Large intestine (tissue), 3 donors: ENCODE results near the gene IGF2BP2. TPM values are rescaled to one million over a fixed set of nuclear protein-coding genes. Genes with fewer than 3 reads are reported as not detected.
A peak's percentile ranks its signal among the peaks of the same experiment; 100 is the strongest.

Source experiments
- DNase-seq, 2 donors: peaks; one replicate each; pipeline versions ENCODE4 v3.0.0 to v3.0.0-alpha.2; 2013
- H3K27ac ChIP-seq: one replicate; pipeline ENCODE4 v1.5.1; 2013; ENCODE audit warnings: low read length
- H3K27me3 ChIP-seq: 2 replicates; pipeline ENCODE4 v1.6.1; 2013; ENCODE audit warnings: low read length; ENCODE audit not compliant: control insufficient read depth, insufficient read depth
- H3K36me3 ChIP-seq: 2 replicates; pipeline ENCODE4 v1.6.1; 2013; ENCODE audit warnings: low read length; ENCODE audit not compliant: control insufficient read depth, insufficient read depth
- H3K4me1 ChIP-seq: one replicate; pipeline ENCODE4 v1.6.1; 2013; ENCODE audit warnings: low read length; ENCODE audit not compliant: control insufficient read depth, insufficient read depth
- H3K4me3 ChIP-seq: one replicate; pipeline ENCODE4 v1.5.1; 2013; ENCODE audit warnings: low read length
- H3K9me3 ChIP-seq: one replicate; pipeline ENCODE4 v1.6.1; 2013; ENCODE audit warnings: mild to moderate bottlenecking, low read depth, low read length, moderate library complexity; ENCODE audit not compliant: control insufficient read depth
- WGBS: methylation state at CpG from one replicate; pipeline ENCODE4 v1.1.5; 2013; ENCODE audit warnings: low lambda C conversion rate; ENCODE audit not compliant: insufficient coverage; 5-methylcytosine and 5-hydroxymethylcytosine counted together
- polyA plus RNA-seq: library from polyadenylated mRNA; unstranded; fragments of 120-200 nt; gene quantifications from one replicate; pipeline ENCODE4 v1.2.1, GENCODE V29; 2013

The IGF2BP2 gene
- polyA plus RNA-seq, 1 donor, result 87.7 TPM

DNA sequence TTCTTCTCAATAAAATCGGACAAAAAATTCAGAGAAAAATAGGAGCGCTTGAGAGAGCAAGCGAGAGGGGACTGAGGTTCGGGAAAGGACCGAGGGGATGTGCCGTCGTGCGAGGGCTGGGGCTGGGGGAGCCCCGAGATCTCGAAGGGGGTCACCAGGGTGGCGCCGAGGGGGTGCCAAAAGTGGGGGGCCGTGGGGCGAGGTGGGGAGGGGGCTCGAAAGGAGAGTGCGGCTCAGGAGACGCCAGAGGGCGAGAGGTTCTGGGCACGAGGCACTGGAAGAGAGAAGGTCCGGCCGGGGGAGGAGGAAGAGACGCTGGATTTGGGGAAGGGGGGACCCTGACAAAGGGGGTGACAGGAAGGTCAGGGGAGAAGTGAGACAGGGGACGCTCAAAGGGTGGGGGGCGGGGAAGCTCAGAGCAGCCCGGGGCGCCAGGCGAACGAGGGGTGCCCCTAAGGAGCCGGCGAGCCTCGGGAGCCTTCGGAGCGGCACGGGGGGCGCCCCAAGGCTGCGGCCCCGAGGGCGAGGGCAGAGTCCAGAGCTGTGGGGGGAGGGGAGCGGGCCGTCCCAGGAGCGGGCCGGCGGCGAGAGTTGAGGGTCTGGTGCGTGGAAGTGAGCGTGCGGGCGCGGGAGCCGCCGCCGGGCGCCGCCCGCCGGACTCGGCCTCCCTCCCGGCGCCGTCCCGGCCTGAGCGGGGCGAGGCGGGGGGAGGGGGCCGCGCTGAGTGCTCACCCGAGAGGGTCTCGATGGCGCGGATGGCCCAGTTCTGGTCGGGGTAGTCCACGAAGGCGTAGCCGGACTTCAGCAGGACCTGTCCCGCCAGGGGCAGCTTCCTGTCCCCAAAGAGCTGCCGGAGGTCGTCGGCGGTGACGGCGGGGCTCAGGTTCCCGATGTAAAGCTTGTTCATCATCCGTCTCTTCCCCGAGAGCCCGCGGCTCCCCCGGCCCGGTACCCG is 514 bp downstream of the IGF2BP2 start:
- peak overlapping the region; percentile 98 for H3K4me3 ChIP-seq
- H3K27ac ChIP-seq, result peak overlapping the region; percentile 99
- DNase-seq, result peak; percentile 57 to 84
- 0% methylated on average over 1 of the region's 89 CpGs for WGBS
- H3K9me3 ChIP-seq, result no peaks in the 10 kb centered on the region
- peaks cover 8% of the 10 kb centered on the region for H3K36me3 ChIP-seq
- peaks cover 9% of the 10 kb centered on the region for H3K4me1 ChIP-seq
- H3K27me3 ChIP-seq, result no peaks in the 10 kb centered on the region

DNA sequence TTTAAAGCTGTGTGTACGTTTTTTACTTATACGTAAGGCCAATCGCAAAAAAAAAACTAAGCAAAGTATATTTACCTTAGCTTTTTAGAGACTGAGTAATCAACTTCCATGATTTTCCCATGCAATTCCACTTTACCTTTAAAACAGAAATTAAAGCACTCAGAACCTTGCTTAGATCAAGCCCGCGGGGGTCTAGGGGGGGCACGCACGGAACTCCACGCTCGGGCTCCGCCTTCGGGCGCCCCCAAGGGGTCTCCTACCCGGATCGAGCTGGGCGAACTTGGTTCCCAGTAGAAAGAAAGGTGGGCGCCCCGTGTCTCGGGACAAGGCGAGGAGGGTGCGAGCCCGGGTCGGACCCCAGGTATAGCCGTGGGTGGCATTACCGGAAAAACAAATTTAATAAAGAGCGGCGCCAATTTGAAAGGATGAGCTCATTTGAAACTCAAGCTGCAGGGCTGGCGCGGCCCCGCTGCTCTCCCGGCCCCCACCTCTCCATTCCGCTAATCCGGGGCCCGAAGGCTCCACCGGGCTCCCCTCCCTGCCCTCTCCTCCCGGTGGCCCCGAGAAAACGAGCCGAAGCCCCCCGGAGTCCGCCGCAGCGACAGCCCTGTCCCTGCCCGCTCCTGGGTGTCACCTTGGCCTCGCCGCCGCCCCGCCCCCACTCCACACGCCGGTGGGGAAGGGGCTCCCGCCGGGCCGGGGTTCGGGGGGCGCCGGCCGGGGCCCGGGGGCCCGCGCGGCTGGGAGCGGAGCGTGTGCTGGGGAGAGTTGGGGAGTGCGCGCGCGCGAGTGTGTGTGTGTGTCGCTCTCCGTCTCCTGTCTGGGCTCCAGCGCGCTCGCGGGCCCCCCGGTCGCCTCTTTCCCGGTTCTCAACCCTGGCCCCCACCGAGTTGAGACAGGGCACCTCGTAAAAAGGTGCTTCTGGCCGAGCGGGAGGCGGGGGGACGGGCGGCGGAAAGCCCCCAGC is 1.5 kb downstream of the IGF2BP2 start:
- peak; percentile 48 to 68 for DNase-seq
- Histone ChIP-seq H3K27ac (peak overlapping the region; percentile 99), H3K4me1 (peaks cover 9% of the 10 kb centered on the region), H3K36me3 (peaks cover 5% of the 10 kb centered on the region), H3K4me3 (peak overlapping the region; percentile 98), H3K27me3 (no peaks in the 10 kb centered on the region), H3K9me3 (no peaks in the 10 kb centered on the region)
- 7% methylated on average over 3 of the region's 84 CpGs for WGBS

DNA sequence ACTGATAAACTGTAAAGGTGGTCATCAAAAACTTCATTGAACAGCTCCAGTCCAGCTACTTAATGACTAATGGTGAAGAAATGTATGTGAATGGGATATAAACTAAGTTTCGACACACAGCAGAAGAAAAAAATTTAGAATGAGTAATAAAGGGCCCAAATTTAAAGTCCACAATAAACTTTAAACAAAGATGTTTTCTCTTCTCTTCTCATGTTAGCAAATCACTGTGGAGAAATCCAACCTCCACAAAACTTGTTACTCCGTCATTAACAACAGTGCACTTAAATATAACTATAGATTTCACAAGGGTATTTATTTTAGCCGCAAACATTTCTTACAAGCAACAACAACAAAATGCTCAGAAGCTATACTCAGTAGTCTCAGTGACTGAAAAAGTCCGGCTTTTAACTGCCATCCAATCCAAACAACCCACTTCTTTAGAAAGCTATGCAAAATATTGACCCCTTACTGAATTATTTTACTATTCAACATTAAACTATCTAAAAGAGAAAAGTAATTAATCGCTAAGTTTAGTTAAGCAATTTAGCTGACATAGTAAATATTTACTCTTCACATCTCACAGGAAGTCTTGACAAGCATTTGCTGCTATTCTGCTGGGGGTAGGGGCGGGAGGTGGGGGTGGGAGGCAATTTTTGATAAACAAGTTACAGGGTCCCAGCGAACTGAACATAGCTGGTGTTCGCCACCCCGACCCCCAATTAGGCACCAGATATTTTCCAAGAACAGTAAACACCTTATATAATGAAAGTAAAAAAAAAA is 2.4 kb downstream of the IGF2BP2 start:
- Histone ChIP-seq H3K4me1 (peaks cover 9% of the 10 kb centered on the region), H3K4me3 (peak overlapping the region; percentile 98), H3K9me3 (no peaks in the 10 kb centered on the region), H3K27me3 (no peaks in the 10 kb centered on the region), H3K27ac (peak overlapping the region; percentile 99), H3K36me3 (no peaks in the 10 kb centered on the region)
- WGBS, result no CpG with 5 or more reads among the region's 9 CpGs
- DNase-seq, result peak in 1 of 2 donors; percentile 45

DNA sequence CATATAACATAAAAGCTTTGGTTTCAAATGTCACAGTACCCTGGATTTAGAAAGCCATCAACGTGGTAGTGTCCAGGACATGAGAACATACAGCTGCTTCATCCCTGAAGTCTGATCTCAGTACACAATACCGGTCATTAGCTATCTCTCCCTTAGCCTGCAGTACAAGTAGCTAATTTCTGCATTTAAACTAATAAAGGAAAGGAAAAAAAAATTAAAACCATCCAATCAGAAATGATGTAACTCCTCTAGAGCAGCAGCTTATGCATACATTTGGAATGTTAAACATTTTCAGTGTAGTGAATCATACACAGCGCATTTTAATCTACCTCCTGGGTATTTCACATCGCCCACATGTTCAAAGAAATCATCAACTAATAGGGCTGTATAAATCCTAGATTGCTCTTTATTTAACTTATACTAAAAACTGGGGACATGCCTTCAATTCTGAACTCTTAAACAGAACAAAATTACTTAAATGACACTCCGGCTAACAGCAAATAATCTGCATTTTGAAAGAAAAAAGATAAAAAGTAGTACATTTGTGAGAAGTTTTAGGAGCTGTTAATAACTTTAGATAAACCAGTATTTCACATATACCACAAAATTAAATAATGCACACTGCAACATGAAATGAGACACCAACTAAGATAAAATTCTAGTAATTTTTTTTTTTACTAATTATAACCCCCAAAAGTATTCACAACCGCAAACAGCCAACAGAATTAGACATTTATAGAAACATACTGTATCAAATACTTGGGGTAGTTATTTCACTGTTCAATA is 3.7 kb downstream of the IGF2BP2 start:
- peak overlapping the region; percentile 4 for H3K27ac ChIP-seq
- peak in 1 of 2 donors; percentile 42 for DNase-seq
- WGBS, result 48% methylated on average over 3 of the region's 6 CpGs
- no peaks in the 10 kb centered on the region for H3K36me3 ChIP-seq
- no peaks in the 10 kb centered on the region for H3K27me3 ChIP-seq
- H3K4me3 ChIP-seq, result peak overlapping the region; percentile 5
- peaks cover 9% of the 10 kb centered on the region for H3K4me1 ChIP-seq
- no peaks in the 10 kb centered on the region for H3K9me3 ChIP-seq

DNA sequence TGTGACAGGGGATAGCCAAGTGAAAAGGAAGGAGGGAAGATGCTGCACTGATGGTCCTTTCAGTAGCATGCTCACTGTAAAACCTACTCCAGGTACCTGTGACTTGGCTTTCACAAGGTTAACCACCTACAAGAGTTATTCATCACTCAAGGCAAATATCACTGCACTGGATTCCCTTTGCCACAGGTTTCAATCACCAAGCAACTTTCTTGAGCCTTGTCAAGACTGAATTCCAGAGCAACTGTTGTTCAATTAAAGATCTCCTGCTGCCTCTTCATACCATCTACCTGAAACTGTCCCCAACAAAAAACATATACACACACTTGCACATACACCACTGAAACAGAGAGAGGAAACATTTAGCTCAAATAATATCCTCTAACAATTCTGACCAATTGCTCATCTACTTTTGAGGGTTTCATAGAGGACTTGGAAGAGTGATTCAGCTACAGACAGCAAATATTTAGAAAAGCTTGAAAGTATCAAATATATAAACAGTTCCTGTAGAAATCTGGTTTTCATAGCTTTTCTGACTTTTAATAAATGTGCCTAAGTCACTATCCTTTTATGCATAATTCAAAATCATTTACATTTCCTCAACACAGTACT is 6.5 kb downstream of the IGF2BP2 start:
- Histone ChIP-seq H3K4me3 (no peak overlapping the region), H3K27me3 (no peaks in the 10 kb centered on the region), H3K36me3 (peaks cover 5% of the 10 kb centered on the region)

DNA sequence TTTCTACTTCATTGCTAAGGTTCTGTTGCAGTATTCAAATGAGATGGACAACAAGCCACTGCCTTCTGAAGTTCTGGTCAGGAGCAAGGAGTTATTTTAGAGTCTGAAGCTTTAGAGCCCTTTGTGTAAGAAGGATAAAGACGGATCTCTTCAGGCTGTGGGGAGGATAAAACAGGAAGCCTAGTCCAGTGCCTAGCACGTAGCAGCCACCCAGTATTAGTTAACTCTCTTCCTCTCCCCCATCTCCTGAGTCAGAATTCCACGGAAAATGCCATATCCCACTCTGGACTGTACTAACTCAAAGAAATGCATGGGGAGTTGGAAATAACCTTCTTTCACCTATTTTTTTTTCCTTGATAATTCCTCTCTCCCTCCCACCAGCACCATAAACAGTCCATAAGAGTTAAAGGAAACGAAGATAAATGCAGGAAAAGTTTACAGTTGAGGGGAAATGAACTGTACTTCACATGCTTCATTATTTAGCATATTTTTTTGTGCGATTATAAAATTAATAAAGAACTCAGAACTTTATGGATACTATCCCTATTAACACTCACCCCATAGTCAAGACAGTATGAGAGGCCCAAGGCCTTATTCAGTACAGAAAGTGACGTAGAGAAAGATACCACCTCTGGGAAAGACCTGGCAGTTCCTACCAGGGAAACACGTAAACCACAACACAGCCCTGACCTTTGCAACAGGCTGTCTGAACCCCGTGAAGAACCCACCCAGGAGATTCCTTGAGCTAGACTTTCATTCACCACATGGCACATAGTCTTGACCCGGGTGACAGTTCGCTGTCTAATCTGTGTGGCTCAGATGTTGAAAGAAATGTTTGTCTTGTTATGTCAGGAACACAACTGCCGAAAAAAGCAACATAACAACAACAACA is 9.2 kb downstream of the IGF2BP2 start:
- Histone ChIP-seq H3K9me3 (peaks cover 2% of the 10 kb centered on the region), H3K27me3 (no peaks in the 10 kb centered on the region), H3K4me1 (peaks cover 23% of the 10 kb centered on the region), H3K36me3 (peaks cover 5% of the 10 kb centered on the region), H3K4me3 (no peak overlapping the region), H3K27ac (no peak overlapping the region)
- DNase-seq, result peak in 1 of 2 donors; percentile 54
- WGBS, result 43% methylated on average over 2 of the region's 11 CpGs

More for the DNA sequence above, 6.5 kb downstream of the IGF2BP2 start:
- H3K9me3 ChIP-seq, result no peaks in the 10 kb centered on the region
- peaks cover 19% of the 10 kb centered on the region for H3K4me1 ChIP-seq
- no peak overlapping the region for H3K27ac ChIP-seq
- no peak for DNase-seq

DNA sequence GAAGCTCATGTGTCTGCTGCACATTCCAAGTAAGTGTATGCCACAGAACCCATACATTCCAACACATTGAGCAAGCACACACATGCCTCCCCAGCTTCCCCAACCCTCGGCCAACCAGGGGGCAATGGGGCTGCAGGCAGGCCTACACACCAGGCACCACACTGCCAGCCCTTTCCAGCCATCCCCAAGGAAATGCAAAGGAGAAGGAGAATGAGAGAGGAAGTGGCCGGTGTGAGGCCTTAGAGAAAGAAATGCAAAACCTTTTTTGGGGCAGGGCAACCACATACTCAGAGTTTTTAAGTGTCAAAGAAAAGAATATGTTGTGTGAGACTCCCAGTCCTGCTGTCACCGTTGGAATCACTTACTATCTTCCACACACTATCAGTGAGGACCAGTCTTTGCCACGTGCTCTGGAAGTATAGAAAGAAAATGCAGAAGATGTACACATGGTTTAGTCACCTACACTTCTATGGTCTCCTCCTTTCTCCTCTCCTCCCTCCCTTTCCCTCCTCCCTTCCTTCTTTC is 11.1 kb downstream of the IGF2BP2 start:
- Histone ChIP-seq H3K27me3 (no peaks in the 10 kb centered on the region), H3K4me1 (peaks cover 16% of the 10 kb centered on the region), H3K9me3 (peaks cover 2% of the 10 kb centered on the region), H3K27ac (no peak overlapping the region), H3K36me3 (peaks cover 5% of the 10 kb centered on the region), H3K4me3 (no peak overlapping the region)
- DNase-seq, result no peak
- WGBS, result no CpG with 5 or more reads among the region's 4 CpGs

DNA sequence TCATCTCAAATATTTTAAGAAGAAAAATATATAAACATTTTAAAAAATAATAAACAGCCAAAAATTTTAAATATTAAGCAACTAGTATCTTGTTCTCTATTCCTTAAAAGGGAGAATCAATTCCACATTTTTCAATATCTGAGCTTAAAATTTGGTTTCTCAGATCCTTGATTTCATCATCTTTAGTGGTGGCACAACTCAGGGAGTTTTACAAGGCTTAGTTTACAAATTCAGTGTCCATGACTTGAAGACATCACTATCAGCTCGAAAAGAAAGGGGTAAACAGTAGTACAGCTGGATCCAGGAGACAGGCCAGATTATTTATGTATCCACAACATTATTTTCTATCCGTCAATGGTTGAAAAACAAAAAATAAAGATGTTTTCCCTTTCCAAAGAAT is 11.6 kb downstream of the IGF2BP2 start:
- Histone ChIP-seq H3K4me3 (no peak overlapping the region), H3K36me3 (peaks cover 5% of the 10 kb centered on the region), H3K9me3 (peaks cover 2% of the 10 kb centered on the region), H3K27me3 (no peaks in the 10 kb centered on the region), H3K4me1 (peaks cover 16% of the 10 kb centered on the region), H3K27ac (no peak overlapping the region)
- no CpG with 5 or more reads among the region's 2 CpGs for WGBS
- no peak for DNase-seq
